HEK293 (cell line): ENCODE measurements around the gene TUBG1.

Experiments used
- BCL11B ChIP-seq: fragments of 450-650 bp; formaldehyde crosslinking; IDR thresholded peaks from 2 replicates; pipeline ENCODE4 v1.5.1; 2016; ENCODE audit warnings: low read depth, missing biosample characterization, missing genetic modification characterization
- HOXC10 ChIP-seq: sonication (generic); formaldehyde crosslinking; IDR thresholded peaks from 2 replicates; pipeline ENCODE4 v1.8.1; 2023; ENCODE audit warnings: mild to moderate bottlenecking, missing genetic modification reagents
- OVOL3 ChIP-seq: fragments of 450-650 bp; formaldehyde crosslinking; IDR thresholded peaks from 2 replicates; pipeline ENCODE4 v1.5.1; 2016; ENCODE audit warnings: missing biosample characterization, missing genetic modification characterization
- PRDM1 ChIP-seq: fragments of 450-650 bp; formaldehyde crosslinking; IDR thresholded peaks from 2 replicates; pipeline ENCODE4; 2016; ENCODE audit warnings: missing biosample characterization, missing genetic modification characterization
- PRDM4 ChIP-seq: fragments of 450-650 bp; formaldehyde crosslinking; IDR thresholded peaks from 2 replicates; pipeline ENCODE4 v1.5.1; 2017; ENCODE audit warnings: missing biosample characterization, missing genetic modification characterization
- SCRT2 ChIP-seq: fragments of 450-650 bp; formaldehyde crosslinking; IDR thresholded peaks from 2 replicates; pipeline ENCODE4 v1.5.1; 2016; ENCODE audit warnings: missing biosample characterization, missing genetic modification characterization
- SP7 ChIP-seq: fragments of 450-650 bp; formaldehyde crosslinking; IDR thresholded peaks from 2 replicates; pipeline ENCODE4 v1.5.1; 2016; ENCODE audit warnings: missing biosample characterization, missing genetic modification characterization
- TCF7L2 ChIP-seq: IDR thresholded peaks from 2 replicates; pipeline ENCODE4 v1.6.1; 2011; ENCODE audit warnings: low read depth, mild to moderate bottlenecking, inconsistent platforms, low read length, moderate library complexity, borderline replicate concordance
- TSHZ1 ChIP-seq: fragments of 450-650 bp; formaldehyde crosslinking; IDR thresholded peaks from 2 replicates; pipeline ENCODE4 v1.5.1; 2016; ENCODE audit warnings: missing biosample characterization, missing genetic modification characterization, borderline replicate concordance
- ZBTB48 ChIP-seq: fragments of 450-650 bp; formaldehyde crosslinking; IDR thresholded peaks from 2 replicates; pipeline ENCODE4 v1.5.1; 2016; ENCODE audit warnings: missing biosample characterization, missing genetic modification characterization
- ZNF10 ChIP-seq: fragments of 450-650 bp; formaldehyde crosslinking; IDR thresholded peaks from 2 replicates; pipeline ENCODE4 v1.5.1; 2017; ENCODE audit warnings: missing biosample characterization, missing genetic modification characterization
- ZNF121 ChIP-seq: fragments of 450-650 bp; formaldehyde crosslinking; IDR thresholded peaks from 2 replicates; pipeline ENCODE4 v1.5.1; 2016; ENCODE audit warnings: missing biosample characterization, missing genetic modification characterization
- ZNF324 ChIP-seq: fragments of 450-650 bp; formaldehyde crosslinking; IDR thresholded peaks from 2 replicates; pipeline ENCODE4 v1.5.1; 2016; ENCODE audit warnings: missing biosample characterization, missing genetic modification characterization
- ZNF513 ChIP-seq: fragments of 450-650 bp; IDR thresholded peaks from 2 replicates; pipeline ENCODE4 v1.5.1; 2018; ENCODE audit warnings: missing biosample characterization, missing genetic modification characterization
- ZNF660 ChIP-seq: fragments of 450-650 bp; IDR thresholded peaks from 2 replicates; pipeline ENCODE4 v1.5.1; 2018; ENCODE audit warnings: missing biosample characterization, mild to moderate bottlenecking, missing genetic modification characterization
- ZNF677 ChIP-seq: fragments of 450-650 bp; IDR thresholded peaks from 2 replicates; pipeline ENCODE4 v1.5.0; 2018; ENCODE audit warnings: missing biosample characterization, mild to moderate bottlenecking, missing genetic modification characterization, moderate library complexity
- ZNF785 ChIP-seq: fragments of 450-650 bp; formaldehyde crosslinking; IDR thresholded peaks from 2 replicates; pipeline ENCODE4 v1.5.1; 2016; ENCODE audit warnings: missing biosample characterization, missing genetic modification characterization

TUBG1 gene

GRCh38 chr17:42660692-42661345 lies 51.3 kb downstream of the TUBG1 start (continued):
- TF ChIP-seq ZBTB48 (tag by site-specific recombination) (no peak), ZNF785 (no peak), TCF7L2 (no peak), ZNF10 (tag by site-specific recombination) (0 out of 2 replicates have a peak, but pooled peaks have one; percentile 24), PRDM4 (no peak), OVOL3 (tag by site-specific recombination) (no peak), ZNF677 (tag by site-specific recombination) (no peak), TSHZ1 (tag by site-specific recombination) (0 out of 2 replicates have a peak, but pooled peaks have one; percentile 31), PRDM1 (tag by site-specific recombination) (no peak), ZNF513 (tag by site-specific recombination) (no peak), HOXC10 (0 out of 2 replicates have a peak, but pooled peaks have one; percentile 72), ZNF660 (tag by site-specific recombination) (0 out of 2 replicates have a peak, but pooled peaks have one; percentile 28), SCRT2 (tag by site-specific recombination) (no peak), ZNF324 (tag by site-specific recombination) (no peak), SP7 (tag by site-specific recombination) (peak; percentile 62; the same call in 1 of the 2 replicates), BCL11B (tag by site-specific recombination) (0 out of 2 replicates have a peak, but pooled peaks have one; percentile 43), ZNF121 (no peak)
